ENCODE results near the gene ZNF225.
A peak's percentile ranks its signal among the peaks of the same experiment; 100 is the strongest.
"Not testable (repeated sequence)": the region's sequence is repeated elsewhere in the genome, so short reads cannot be mapped to it uniquely, and the experiment has no call there.

The ZNF225 gene

GRCh38 chr19:44156475-44156874, 43.3 kb downstream of the ZNF225 start:
- H3K4me3 ChIP-seq (replicated peaks in 1 of 2; ENCODE audit: low read depth in 2 of 2, low read length in 2 of 2) = no peak overlapping the region
- no peak for TF ChIP-seq CTCF (IDR thresholded peaks at IDR 0.05; ENCODE audit: low read depth, low read length)
- no peak for DNase-seq (ENCODE audit: low read depth in 2 of 2)

- no peak overlapping the region for H3K4me3 ChIP-seq (replicated peaks in 1 of 2; ENCODE audit: low read depth in 2 of 2, low read length in 2 of 2)
- no peak for TF ChIP-seq CTCF (IDR thresholded peaks at IDR 0.05; ENCODE audit: low read depth, low read length)
- DNase-seq (ENCODE audit: low read depth in 2 of 2) = no peak
These were observed 50.6 kb downstream of the ZNF225 start for GRCh38 chr19:44163789-44164188.

- no peak for DNase-seq (ENCODE audit: low read depth in 2 of 2)
- TF ChIP-seq CTCF (IDR thresholded peaks at IDR 0.05; ENCODE audit: low read depth, low read length) = no peak
- H3K4me3 ChIP-seq (replicated peaks in 1 of 2; ENCODE audit: low read depth in 2 of 2, low read length in 2 of 2) = peak overlapping the region; percentile 63 to 91
These were observed 51.1 kb downstream of the ZNF225 start for GRCh38 chr19:44164327-44164672.

GRCh38 chr19:44164673-44165512, 51.7 kb downstream of the ZNF225 start, which contains the start of gene ZNF226:
Gene ZNF226 (plus strand): TSS chr19:44165100. CDS start chr19:44170081, 4,981 bp downstream.
- no peak for TF ChIP-seq CTCF (IDR thresholded peaks at IDR 0.05; ENCODE audit: low read depth, low read length)
- H3K4me3 ChIP-seq (replicated peaks in 1 of 2; ENCODE audit: low read depth in 2 of 2, low read length in 2 of 2) = peak within 1 kb of the TSS; percentile 63 to 91
- peak; percentile 99 for DNase-seq (ENCODE audit: low read depth in 2 of 2)

GRCh38 chr19:44170660-44171059, 57.5 kb downstream of the ZNF225 start:
- DNase-seq (ENCODE audit: low read depth in 2 of 2) = not testable (repeated sequence)

GRCh38 chr19:44176590-44176989, 63.4 kb downstream of the ZNF225 start:
- peak in 1 of 2 donors; percentile 17 for DNase-seq (ENCODE audit: low read depth in 2 of 2)
- no peak for TF ChIP-seq CTCF (IDR thresholded peaks at IDR 0.05; ENCODE audit: low read depth, low read length)
- no peak overlapping the region for H3K4me3 ChIP-seq (replicated peaks in 1 of 2; ENCODE audit: low read depth in 2 of 2, low read length in 2 of 2)

More at GRCh38 chr19:44170660-44171059, 57.5 kb downstream of the ZNF225 start:
- not testable (repeated sequence) for H3K4me3 ChIP-seq (replicated peaks in 1 of 2; ENCODE audit: low read depth in 2 of 2, low read length in 2 of 2)

- no peak overlapping the region for H3K4me3 ChIP-seq (replicated peaks in 1 of 2; ENCODE audit: low read depth in 2 of 2, low read length in 2 of 2)
- TF ChIP-seq CTCF (IDR thresholded peaks at IDR 0.05; ENCODE audit: low read depth, low read length) = no peak
- no peak for DNase-seq (ENCODE audit: low read depth in 2 of 2)
These were observed 67.8 kb downstream of the ZNF225 start for GRCh38 chr19:44180968-44181367.
